Jurkat, Clone E6-1 (cell line): ENCODE results near the gene SLC26A1.
A peak's percentile ranks its signal among the peaks of the same experiment; 100 is the strongest.

Source experiments
- DNase-seq: peaks from one replicate; pipeline ENCODE4 v3.0.0-alpha.2; 2011; ENCODE audit warnings: low read depth, low spot score
- H3K4me3 ChIP-seq: 2 replicates; pipeline ENCODE4 v1.5.1; 2011; ENCODE audit warnings: mild to moderate bottlenecking, low read length, control low read depth, moderate library complexity

Gene SLC26A1

DNA sequence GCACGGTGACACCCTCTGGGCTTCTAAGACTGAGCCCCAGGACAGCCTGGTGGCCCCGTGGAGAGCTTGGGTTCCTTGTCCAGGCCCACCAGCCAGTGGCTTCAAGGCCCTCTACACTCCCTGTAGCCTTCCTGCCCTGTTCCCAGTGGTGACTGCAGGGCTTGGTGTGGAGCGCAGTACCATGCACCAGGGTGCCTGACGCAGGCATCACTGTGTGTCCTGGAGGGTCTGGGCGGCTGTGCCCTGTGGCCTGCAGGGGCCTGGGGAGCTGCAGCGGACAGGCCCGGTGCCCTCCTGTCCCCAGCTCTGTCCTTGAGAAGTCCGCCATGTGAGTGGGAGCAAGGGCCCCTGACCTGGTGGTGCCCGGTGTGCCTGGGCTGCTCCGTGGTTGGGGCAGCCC, 22.5 kb upstream of the SLC26A1 start:
- DNase-seq: no peak
- no peak overlapping the region for H3K4me3 ChIP-seq

- H3K4me3 ChIP-seq: no peak overlapping the region
- DNase-seq: no peak
These were observed 22.0 kb upstream of the SLC26A1 start for GRCh38 chr4:1015179-1015578.

- no peak overlapping the region for H3K4me3 ChIP-seq
- DNase-seq: no peak
These were observed 21.3 kb upstream of the SLC26A1 start for GRCh38 chr4:1014291-1015167.

- H3K4me3 ChIP-seq: no peak overlapping the region
- no peak for DNase-seq
These were observed 20.2 kb upstream of the SLC26A1 start for GRCh38 chr4:1013225-1014073.

DNA sequence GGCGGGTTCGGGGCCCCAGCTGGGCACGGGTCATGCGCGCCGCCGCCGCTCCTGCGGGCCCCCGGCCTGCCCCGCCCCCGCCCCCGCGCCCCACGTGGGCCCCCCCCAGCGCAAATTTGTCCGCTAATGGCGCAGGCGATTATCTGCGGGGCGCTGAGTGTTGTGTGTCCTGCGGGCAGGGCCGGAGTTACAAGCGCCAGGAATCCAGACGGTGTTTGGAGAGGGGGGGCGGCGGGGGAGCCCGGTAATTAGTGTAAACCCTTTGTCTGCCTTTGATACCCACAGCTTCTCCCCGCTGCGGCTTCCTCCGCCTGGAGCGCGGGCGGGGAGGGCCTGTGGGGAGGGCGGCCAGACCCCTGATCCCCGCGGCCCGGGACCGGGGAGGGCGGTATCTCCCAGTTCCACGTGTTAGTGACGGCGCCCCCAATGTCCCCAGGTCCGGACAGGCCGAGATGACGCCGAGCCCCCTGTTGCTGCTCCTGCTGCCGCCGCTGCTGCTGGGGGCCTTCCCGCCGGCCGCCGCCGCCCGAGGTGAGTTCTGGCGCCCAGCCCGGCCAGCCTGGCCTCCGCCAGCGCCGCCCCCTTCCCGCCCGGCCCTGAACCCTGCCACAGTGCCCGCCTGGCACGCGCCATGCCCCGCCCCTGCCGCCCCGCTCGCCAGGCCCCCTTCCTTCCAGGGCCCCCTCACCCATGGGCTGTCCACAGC, 19.0 kb upstream of the SLC26A1 start:
- no peak for DNase-seq
- peak overlapping the region; percentile 48 for H3K4me3 ChIP-seq

- DNase-seq: no peak
- H3K4me3 ChIP-seq: no peak overlapping the region
These were observed 18.4 kb upstream of the SLC26A1 start for GRCh38 chr4:1011666-1012033.

DNA sequence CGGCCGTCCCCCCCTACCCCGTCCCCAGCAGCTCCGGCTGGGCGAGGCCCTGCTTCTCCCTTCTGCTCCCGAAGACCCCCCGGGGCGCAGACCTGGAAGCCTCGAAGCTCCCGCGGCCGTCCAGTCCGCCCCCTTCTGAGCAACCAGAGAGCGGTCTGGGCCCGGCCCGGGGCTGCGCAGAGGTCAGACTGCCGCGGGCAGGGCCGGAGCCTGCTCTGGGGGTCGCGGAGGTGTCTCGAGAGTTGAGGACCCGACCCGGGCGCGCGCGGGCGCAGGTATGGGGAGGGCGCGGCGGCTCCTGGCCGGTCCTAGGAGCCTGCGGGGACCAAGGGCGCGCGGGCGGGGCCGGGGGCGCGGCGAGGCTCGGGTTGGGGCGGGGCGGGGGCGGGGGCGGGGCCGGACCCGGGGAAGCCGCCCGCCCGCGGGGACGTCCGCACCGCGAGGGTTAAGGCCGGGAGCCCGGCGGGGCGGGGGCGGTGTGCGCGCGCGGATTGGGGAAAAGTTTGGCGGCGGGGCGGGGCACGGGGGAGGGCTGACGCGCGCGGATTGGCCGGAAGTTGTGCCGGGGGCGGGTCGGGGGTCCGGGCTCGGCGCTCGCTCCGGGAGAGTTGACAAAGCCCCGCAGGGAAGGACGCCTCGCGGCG, 17.9 kb upstream of the SLC26A1 start, which contains the start of gene FGFRL1:
TSS of gene FGFRL1 (plus strand) at position 605 of the 644 bp plus-strand sequence. CDS start 860 bp downstream, outside the sequence.
- peak; percentile 69 for DNase-seq
- peak within 1 kb of the TSS; percentile 54 for H3K4me3 ChIP-seq

DNA sequence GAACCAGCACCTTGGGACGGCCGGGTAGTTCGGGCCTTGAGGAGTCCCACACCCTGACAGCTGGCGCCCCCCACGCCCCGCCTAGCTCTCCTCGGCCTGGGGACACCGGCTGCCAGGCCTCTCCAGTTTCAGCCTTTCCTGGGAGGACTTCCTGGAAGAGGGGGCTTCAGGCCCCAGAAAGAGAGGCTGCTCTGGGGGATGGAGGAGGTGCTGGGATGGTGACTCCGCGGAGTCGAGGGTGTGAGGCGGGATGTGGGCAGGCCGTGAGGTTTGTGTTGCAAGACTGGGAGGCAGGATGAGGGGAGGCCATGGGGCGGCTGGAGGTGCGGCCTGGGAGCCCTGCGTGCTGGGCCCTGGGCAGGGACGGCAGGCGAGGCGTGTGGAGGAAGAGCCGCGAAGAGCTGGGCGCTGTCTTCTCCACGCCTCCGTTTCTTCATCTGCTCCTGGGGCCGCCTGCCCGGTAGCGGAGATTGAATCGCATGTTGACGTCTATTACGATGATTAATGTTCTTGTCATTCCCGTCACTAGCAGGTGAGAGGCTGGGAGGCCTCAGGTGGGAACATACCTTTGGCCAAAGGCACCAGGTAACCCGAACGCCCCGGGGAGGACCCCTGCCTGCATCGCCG, 17.3 kb upstream of the SLC26A1 start:
- H3K4me3 ChIP-seq: peak overlapping the region; percentile 54
- peak; percentile 71 for DNase-seq

- H3K4me3 ChIP-seq: peak overlapping the region; percentile 54
- peak; percentile 18 for DNase-seq
These were observed 16.6 kb upstream of the SLC26A1 start for GRCh38 chr4:1009542-1010394.

GRCh38 chr4:1008840-1009541, 15.8 kb upstream of the SLC26A1 start:
- no peak for DNase-seq
- peak overlapping the region; percentile 52 for H3K4me3 ChIP-seq

DNA sequence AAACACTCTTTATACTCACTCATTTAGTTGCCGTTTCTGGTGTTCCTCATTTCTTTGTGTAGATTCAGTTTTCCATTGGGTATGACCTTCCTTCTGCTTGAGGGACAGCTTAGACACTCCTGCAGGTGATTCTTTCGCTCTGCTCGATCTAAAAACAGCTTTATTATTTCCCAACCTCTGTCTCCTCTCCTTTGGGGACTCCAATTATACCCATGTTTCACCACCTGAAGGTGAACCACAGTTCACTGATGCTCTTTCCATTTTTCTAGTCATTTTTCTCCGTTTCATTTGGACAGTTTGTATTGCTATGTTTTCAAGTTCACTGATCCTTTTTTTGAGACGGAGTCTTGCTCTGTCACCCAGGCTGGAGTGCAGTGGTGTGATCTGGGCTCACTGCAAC, 13.7 kb upstream of the SLC26A1 start:
- no peak for DNase-seq
- no peak overlapping the region for H3K4me3 ChIP-seq

- DNase-seq: no peak
- H3K4me3 ChIP-seq: no peak overlapping the region
These were observed 11.6 kb upstream of the SLC26A1 start for GRCh38 chr4:1004557-1005485.

DNA sequence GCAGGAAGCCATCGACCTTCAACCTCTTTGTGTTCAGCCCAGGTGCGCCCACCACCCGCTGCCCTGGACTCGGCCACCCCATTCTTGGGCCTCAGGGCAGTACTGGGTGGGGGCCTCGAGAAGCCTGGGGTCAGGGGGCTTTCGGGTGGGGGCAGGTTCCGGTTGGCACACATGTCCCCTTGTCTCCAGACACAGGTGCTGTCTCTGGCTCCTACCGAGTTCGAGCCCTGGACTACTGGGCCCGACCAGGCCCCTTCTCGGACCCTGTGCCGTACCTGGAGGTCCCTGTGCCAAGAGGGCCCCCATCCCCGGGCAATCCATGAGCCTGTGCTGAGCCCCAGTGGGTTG, 10.8 kb upstream of the SLC26A1 start:
- no peak for DNase-seq
- no peak overlapping the region for H3K4me3 ChIP-seq

DNA sequence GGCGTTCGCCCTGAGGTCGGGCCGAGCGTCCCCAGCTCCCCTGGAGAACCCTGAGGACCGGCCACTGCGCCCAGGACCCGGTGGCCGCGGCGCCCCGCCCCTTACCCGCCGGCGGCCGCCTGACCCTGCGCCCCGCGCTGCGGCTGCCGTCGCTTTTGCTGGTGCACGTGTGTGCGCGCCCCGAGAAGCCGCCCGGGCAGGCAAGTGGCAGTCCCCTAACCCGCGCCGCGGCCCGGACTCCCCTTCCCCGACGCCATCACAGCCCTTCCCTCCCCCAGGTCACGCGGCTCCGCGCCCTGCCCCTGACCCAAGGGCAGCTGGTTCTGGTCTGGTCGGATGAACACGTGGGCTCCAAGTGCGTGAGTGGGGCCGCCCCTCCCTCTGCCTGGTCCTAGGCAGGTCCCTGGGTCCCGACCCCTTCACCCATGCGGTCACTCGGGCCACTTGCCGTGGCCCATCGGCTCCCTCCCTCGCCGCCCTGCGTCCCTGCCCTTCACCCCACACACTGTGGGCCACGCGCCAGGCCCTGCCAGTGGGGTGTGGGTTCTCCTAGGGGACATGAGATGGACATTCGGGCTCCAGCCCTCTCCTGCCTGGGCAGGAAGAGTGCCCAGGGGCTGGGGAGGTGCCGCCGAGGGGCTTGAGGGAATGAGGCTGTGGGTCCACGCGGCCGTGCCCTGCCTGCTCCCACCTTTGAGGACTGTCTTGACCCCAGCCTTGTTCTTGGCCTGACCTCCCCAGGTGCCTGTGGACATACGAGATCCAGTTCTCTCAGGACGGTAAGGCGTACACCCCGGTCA, 10.3 kb upstream of the SLC26A1 start:
- H3K4me3 ChIP-seq: no peak overlapping the region
- no peak for DNase-seq

DNA sequence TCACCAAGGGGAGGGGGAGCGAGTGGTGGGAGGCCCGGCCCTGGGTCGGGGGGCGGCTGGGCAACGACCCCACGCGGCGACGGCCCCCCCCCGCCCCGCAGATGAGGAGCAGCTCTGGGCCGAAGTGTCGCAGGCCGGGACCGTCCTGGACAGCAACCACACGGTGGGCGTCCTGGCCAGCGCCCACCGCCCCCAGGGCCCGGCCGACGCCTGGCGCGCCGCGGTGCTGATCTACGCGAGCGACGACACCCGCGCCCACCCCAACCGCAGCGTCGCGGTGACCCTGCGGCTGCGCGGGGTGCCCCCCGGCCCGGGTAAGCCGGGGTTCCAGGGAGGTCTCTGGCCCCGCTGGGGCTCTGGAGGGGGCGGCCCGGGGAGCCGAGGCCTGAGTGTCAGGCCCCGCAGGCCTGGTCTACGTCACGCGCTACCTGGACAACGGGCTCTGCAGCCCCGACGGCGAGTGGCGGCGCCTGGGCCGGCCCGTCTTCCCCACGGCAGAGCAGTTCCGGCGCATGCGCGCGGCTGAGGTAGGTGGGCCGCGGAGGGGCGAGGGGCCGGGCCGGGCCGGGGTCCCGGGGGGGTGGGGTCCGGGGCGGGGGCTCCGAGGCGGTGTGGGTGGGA, 9.5 kb upstream of the SLC26A1 start:
- DNase-seq: no peak
- H3K4me3 ChIP-seq: no peak overlapping the region
